ENCODE results near the gene HEG1.

Gene HEG1

GRCh38 chr3:124939661-124940060 lies 116.1 kb downstream of the HEG1 start:
- no peak for DNase-seq

- no peak for DNase-seq
Observed at GRCh38 chr3:124938896-124939295, 116.9 kb downstream of the HEG1 start.

GRCh38 chr3:124937049-124937448 lies 118.7 kb downstream of the HEG1 start:
- no peak for DNase-seq

GRCh38 chr3:124935794-124936542 lies 119.8 kb downstream of the HEG1 start:
- DNase-seq = no peak

GRCh38 chr3:124935264-124935663 lies 120.5 kb downstream of the HEG1 start:
- DNase-seq = no peak

GRCh38 chr3:124934577-124934976 lies 121.2 kb downstream of the HEG1 start, which contains the start of gene MUC13:
TSS of gene MUC13 (minus strand) at chr3:124934751. CDS start at chr3:124934712, 39 bp downstream.
- DNase-seq = no peak

- peak; percentile 64 for DNase-seq
Observed at GRCh38 chr3:124928333-124929202, 127.2 kb downstream of the HEG1 start.

GRCh38 chr3:124927574-124928045 lies 128.2 kb downstream of the HEG1 start:
- DNase-seq = no peak

GRCh38 chr3:124926426-124927101 lies 129.2 kb downstream of the HEG1 start:
- no peak for DNase-seq

- DNase-seq = no peak
Observed at GRCh38 chr3:124924741-124925140, 131.1 kb downstream of the HEG1 start.

- DNase-seq = no peak
Observed at GRCh38 chr3:124923833-124924232, 132.0 kb downstream of the HEG1 start.

- no peak for DNase-seq
Observed at GRCh38 chr3:124920718-124921117, 135.1 kb downstream of the HEG1 start.

GRCh38 chr3:124919756-124920155 lies 136.0 kb downstream of the HEG1 start:
- no peak for DNase-seq

- no peak for DNase-seq
Observed at GRCh38 chr3:124918524-124918923, 137.3 kb downstream of the HEG1 start.

GRCh38 chr3:124916837-124917409 lies 138.9 kb downstream of the HEG1 start:
- DNase-seq = no peak

Measured in NCI-H1105 treated with DMSO at 0.1 percent for 48 hours (cell line).